ENCODE results near the gene ETFB. TPM values are rescaled to one million over a fixed set of nuclear protein-coding genes. Genes with fewer than 3 reads are reported as not detected.

ETFB gene
- total RNA-seq, 1 donor from 2014 or later: 41.1 TPM

- Mint-ChIP-seq H3K4me1 (peaks cover 4% of the 10 kb centered on the region), H3K9me3 (peaks cover 10% of the 10 kb centered on the region), H3K36me3 (ENCODE audit: low read depth) (peaks cover 13% of the 10 kb centered on the region), H3K27me3 (ENCODE audit: low read depth) (peaks cover 7% of the 10 kb centered on the region), H3K27ac (ENCODE audit: unreplicated experiment) (no peak overlapping the region), H3K4me3 (no peak overlapping the region)
- no peak for TF ChIP-seq CTCF (conservative IDR thresholded peaks at IDR 0.05)
- no peak for DNase-seq (ENCODE audit: low read depth, low spot score)
Observed at GRCh38 chr19:51327066-51328001, 38.9 kb downstream of the ETFB start.

GRCh38 chr19:51326216-51327065, 39.7 kb downstream of the ETFB start:
- Mint-ChIP-seq H3K4me1 (peaks cover 4% of the 10 kb centered on the region), H3K4me3 (no peak overlapping the region), H3K27me3 (ENCODE audit: low read depth) (peaks cover 7% of the 10 kb centered on the region), H3K9me3 (peaks cover 10% of the 10 kb centered on the region), H3K27ac (ENCODE audit: unreplicated experiment) (no peak overlapping the region), H3K36me3 (ENCODE audit: low read depth) (peaks cover 13% of the 10 kb centered on the region)
- DNase-seq (ENCODE audit: low read depth, low spot score): no peak
- no peak for TF ChIP-seq CTCF (conservative IDR thresholded peaks at IDR 0.05)

GRCh38 chr19:51325161-51325976, 40.8 kb downstream of the ETFB start:
- H3K27ac Mint-ChIP-seq (ENCODE audit: unreplicated experiment): no peak overlapping the region
- no peak for TF ChIP-seq CTCF (conservative IDR thresholded peaks at IDR 0.05)
- DNase-seq (ENCODE audit: low read depth, low spot score): no peak
- peaks cover 4% of the 10 kb centered on the region for H3K9me3 Mint-ChIP-seq
- peaks cover 10% of the 10 kb centered on the region for H3K4me1 Mint-ChIP-seq
- peaks cover 7% of the 10 kb centered on the region for H3K36me3 Mint-ChIP-seq (ENCODE audit: low read depth)
- peak overlapping the region; percentile 24 for H3K4me3 Mint-ChIP-seq
- H3K27me3 Mint-ChIP-seq (ENCODE audit: low read depth): peaks cover 7% of the 10 kb centered on the region

GRCh38 chr19:51324167-51324481, 42.1 kb downstream of the ETFB start:
- H3K4me1 Mint-ChIP-seq: peaks cover 10% of the 10 kb centered on the region
- H3K27me3 Mint-ChIP-seq (ENCODE audit: low read depth): peaks cover 11% of the 10 kb centered on the region
- DNase-seq (ENCODE audit: low read depth, low spot score): no peak
- peaks cover 5% of the 10 kb centered on the region for H3K36me3 Mint-ChIP-seq (ENCODE audit: low read depth)
- H3K9me3 Mint-ChIP-seq: peaks cover 2% of the 10 kb centered on the region
- no peak for TF ChIP-seq CTCF (conservative IDR thresholded peaks at IDR 0.05)
- no peak overlapping the region for H3K27ac Mint-ChIP-seq (ENCODE audit: unreplicated experiment)
- no peak overlapping the region for H3K4me3 Mint-ChIP-seq

Measured in neural crest cell (in vitro differentiated cells).